ENCODE data around the gene PIP.

The PIP gene

GRCh38 chr7:143183024-143183423, 51.1 kb downstream of the PIP start, which contains the start of gene TAS2R39:
Gene TAS2R39 (plus strand): TSS chr7:143183419. CDS start chr7:143183419, 0 bp downstream.
- no peak within 1 kb of the TSS for H3K4me3 ChIP-seq (ENCODE audit: low read depth, low read length)
- TF ChIP-seq CTCF (IDR thresholded peaks at IDR 0.05; ENCODE audit: low read depth, low read length): no peak

- TF ChIP-seq CTCF (IDR thresholded peaks at IDR 0.05; ENCODE audit: low read depth, low read length): no peak
- no peak overlapping the region for H3K4me3 ChIP-seq (ENCODE audit: low read depth, low read length)
Observed at GRCh38 chr7:143185551-143185950, 53.7 kb downstream of the PIP start.

GRCh38 chr7:143188994-143189393, 57.1 kb downstream of the PIP start:
- TF ChIP-seq CTCF (IDR thresholded peaks at IDR 0.05; ENCODE audit: low read depth, low read length): no peak
- no peak overlapping the region for H3K4me3 ChIP-seq (ENCODE audit: low read depth, low read length)

All from WI38 (cell line).